Panc1 (cell line): ENCODE data around the gene FAM227A. TPM values are rescaled to one million over a fixed set of nuclear protein-coding genes. Genes with fewer than 3 reads are reported as not detected.

Experiments used
- ATAC-seq: fragments of 200-7000 bp; cut with Tn5 transposase; 2 replicates; pipeline ENCODE4 v1.9.1; 2020; ENCODE audit warnings: mild to moderate bottlenecking, moderate library complexity
- BruUV-seq: library from RNA; stranded (reverse); fragments of 400-500 nt; replicated peaks from 2 replicates; lab custom pipeline; 2021; lab: Mats Ljungman, UMichigan
- CTCF ChIA-PET: fragments of 300-600 bp; sonication (Branson Sonifier 250); formaldehyde crosslinking; loops from one replicate; lab custom pipeline; 2022; ENCODE audit warnings: antibody characterized with exemption; lab: Charles Lee
- POLR2A ChIA-PET: fragments of 300-600 bp; sonication (Branson Sonifier 250); formaldehyde crosslinking; loops from one replicate; lab custom pipeline; 2022; ENCODE audit warnings: antibody characterized with exemption; lab: Charles Lee
- DNase-seq: peaks from one replicate; pipeline ENCODE4 v3.0.0-alpha.2; 2010; ENCODE audit warnings: low read depth, low spot score
- H3K27ac ChIP-seq: 2 replicates; pipeline ENCODE4 v1.5.1; 2011; ENCODE audit warnings: mild to moderate bottlenecking, low read length, inconsistent platforms
- H3K27me3 ChIP-seq: fragments of 200-500 bp; sonication (Bioruptor generic); 2 replicates; pipeline ENCODE4 v1.6.0; 2014; ENCODE audit warnings: low read length, inconsistent platforms; ENCODE audit not compliant: control insufficient read depth, insufficient read depth
- H3K36me3 ChIP-seq: fragments of 200-500 bp; sonication (Bioruptor generic); 2 replicates; pipeline ENCODE4 v1.5.1; 2014; ENCODE audit warnings: inconsistent platforms, mild to moderate bottlenecking, low read length, moderate library complexity; ENCODE audit not compliant: control insufficient read depth, insufficient read depth
- H3K4me1 ChIP-seq: 2 replicates; pipeline ENCODE4 v1.5.1; 2011; ENCODE audit warnings: inconsistent platforms, mild to moderate bottlenecking, low read length, moderate library complexity; ENCODE audit not compliant: control insufficient read depth, insufficient read depth
- H3K4me3 ChIP-seq, 2 experiments: 2 replicates each; pipeline ENCODE4 v1.5.1; 2011 to 2012; ENCODE audit warnings: low read depth in 2 of 2, low read length in 2 of 2, mild to moderate bottlenecking in 2 of 2, inconsistent platforms in 1 of 2, moderate library complexity in 1 of 2
- H3K9me3 ChIP-seq: fragments of 200-500 bp; sonication (Bioruptor generic); 2 replicates; pipeline ENCODE4 v1.5.1; 2014; ENCODE audit warnings: low read depth, mild to moderate bottlenecking, inconsistent platforms, low read length, moderate library complexity; ENCODE audit not compliant: control insufficient read depth, insufficient read depth
- CTCF ChIP-seq: fragments of 450-650 bp; IDR thresholded peaks from 2 replicates; pipeline ENCODE4 v1.5.1; 2017; ENCODE audit warnings: mild to moderate bottlenecking
- POLR2AphosphoS5 ChIP-seq: IDR thresholded peaks from 2 replicates; pipeline ENCODE4 v1.6.1; 2012; ENCODE audit warnings: mild to moderate bottlenecking, low read depth, low read length, moderate library complexity
- REST ChIP-seq, 2 experiments: IDR thresholded peaks; 2 replicates each; pipeline ENCODE4 v1.6.1; 2011 to 2012; ENCODE audit warnings: low read depth in 2 of 2, control low read depth in 1 of 2, low read length in 1 of 2, mild to moderate bottlenecking in 1 of 2, moderate library complexity in 1 of 2; ENCODE audit not compliant: insufficient read depth in 1 of 2
- SIN3A ChIP-seq: IDR thresholded peaks from 2 replicates; pipeline ENCODE4 v1.6.1; 2012; ENCODE audit warnings: low read depth, mild to moderate bottlenecking, low read length, moderate library complexity, borderline replicate concordance; ENCODE audit not compliant: insufficient read depth
- TCF7L2 ChIP-seq: IDR thresholded peaks from 2 replicates; pipeline ENCODE4 v1.6.1; 2011; ENCODE audit warnings: mild to moderate bottlenecking, low read depth, low read length, inconsistent platforms
- in situ Hi-C: cut with HindIII; loops from 2 replicates; pipeline ENCODE4 v1.10.0; 2016; ENCODE audit warnings: low sequenced_read_pairs, low pct_unique_long_range_greater_than_20kb
- intact Hi-C: fragments of 100-400 bp; cut with micrococcal nuclease; formaldehyde crosslinking; loops from one replicate; pipeline ENCODE4 v1.10.0; 2022; ENCODE audit not compliant: unreplicated experiment
- total RNA-seq: library from RNA; stranded (reverse); gene quantifications from one replicate; pipeline ENCODE4 v1.2.1, GENCODE V29; 2021; ENCODE audit not compliant: unreplicated experiment

FAM227A gene
- total RNA-seq, 1 experiment from 2014 or later, result 2.4 TPM

GRCh38 chr22:38681582-38682335 is 25.6 kb upstream of the FAM227A start, which contains the start of gene TOMM22:
Gene TOMM22, plus strand, starts transcription at chr22:38681957. Its CDS starts 22 bp downstream, at chr22:38681979.
- CTCF ChIA-PET, result interaction anchor here (0.5 to 0.6 kb wide), 2 partner anchors 13 to 118 kb away, joined by 4 read pairs; no protein-coding TSS in a partner anchor
- Histone ChIP-seq H3K4me3 (peak within 1 kb of the TSS; percentile 93 to 96), H3K9me3 (peaks cover 3% of the 10 kb centered on the region; the same call in 1 of the 2 replicates), H3K36me3 (peaks cover 13% of the 10 kb centered on the region), H3K4me1 (no peaks in the 10 kb centered on the region), H3K27me3 (no peaks in the 10 kb centered on the region), H3K27ac (peak within 1 kb of the TSS; percentile 91)
- DNase-seq, result no peak
- peak; percentile 99 for ATAC-seq
- TF ChIP-seq REST (IDR thresholded peaks at IDR 0.05; ENCODE audit: insufficient read depth in 1 of 2, low read depth in 2 of 2, low read length in 1 of 2) (no peak), TCF7L2 (peak; percentile 88), SIN3A (0 out of 2 replicates have a peak, but pooled peaks have one; percentile 16), CTCF (peak; percentile 92), POLR2AphosphoS5 (peak; percentile 65; the same call in 1 of the 2 replicates)
- intact Hi-C loops (no loop called here), in situ Hi-C loops (no loop called here)
- POLR2A ChIA-PET, result interaction anchor here (0.6 to 1.5 kb wide), 4 partner anchors 16 to 106 kb away, joined by 3 to 5 read pairs (median 3); partner anchors contain the start of gene CBY1
- BruUV-seq, result no TSS peak

GRCh38 chr22:38675833-38676232 is 19.6 kb upstream of the FAM227A start:
- ChIA-PET CTCF (no interaction called here), POLR2A (no interaction called here)
- in situ Hi-C loops (no loop called here), intact Hi-C loops (no loop called here)
- DNase-seq, result no peak
- H3K9me3 ChIP-seq, result no peaks in the 10 kb centered on the region
- H3K27ac ChIP-seq, result no peak overlapping the region
- no peak overlapping the region for H3K4me3 ChIP-seq
- no TSS peak for BruUV-seq
- ATAC-seq, result no peak
- no peaks in the 10 kb centered on the region for H3K4me1 ChIP-seq
- no peaks in the 10 kb centered on the region for H3K27me3 ChIP-seq
- no peaks in the 10 kb centered on the region for H3K36me3 ChIP-seq
- TF ChIP-seq POLR2AphosphoS5, result no peak
- TF ChIP-seq REST (IDR thresholded peaks at IDR 0.05; ENCODE audit: insufficient read depth in 1 of 2, low read depth in 2 of 2, low read length in 1 of 2), result no peak
- TF ChIP-seq SIN3A, result no peak
- TF ChIP-seq CTCF, result no peak
- no peak for TF ChIP-seq TCF7L2
